Retinal pigment epithelial cell (primary cell): ENCODE data around the gene HGFAC.

Source experiments
- DNase-seq: peaks from one replicate; pipeline ENCODE4 v3.0.0-alpha.2; 2010; ENCODE audit warnings: low read depth
- H3K4me3 ChIP-seq: 2 replicates; pipeline ENCODE4 v1.5.1; 2011; ENCODE audit warnings: mild to moderate bottlenecking, low read length, control low read depth, moderate library complexity
- CTCF ChIP-seq: conservative IDR thresholded peaks from 2 replicates; pipeline ENCODE4 v1.5.1; 2011; ENCODE audit warnings: low read depth, low read length, control low read depth, inconsistent platforms

Gene HGFAC

DNA sequence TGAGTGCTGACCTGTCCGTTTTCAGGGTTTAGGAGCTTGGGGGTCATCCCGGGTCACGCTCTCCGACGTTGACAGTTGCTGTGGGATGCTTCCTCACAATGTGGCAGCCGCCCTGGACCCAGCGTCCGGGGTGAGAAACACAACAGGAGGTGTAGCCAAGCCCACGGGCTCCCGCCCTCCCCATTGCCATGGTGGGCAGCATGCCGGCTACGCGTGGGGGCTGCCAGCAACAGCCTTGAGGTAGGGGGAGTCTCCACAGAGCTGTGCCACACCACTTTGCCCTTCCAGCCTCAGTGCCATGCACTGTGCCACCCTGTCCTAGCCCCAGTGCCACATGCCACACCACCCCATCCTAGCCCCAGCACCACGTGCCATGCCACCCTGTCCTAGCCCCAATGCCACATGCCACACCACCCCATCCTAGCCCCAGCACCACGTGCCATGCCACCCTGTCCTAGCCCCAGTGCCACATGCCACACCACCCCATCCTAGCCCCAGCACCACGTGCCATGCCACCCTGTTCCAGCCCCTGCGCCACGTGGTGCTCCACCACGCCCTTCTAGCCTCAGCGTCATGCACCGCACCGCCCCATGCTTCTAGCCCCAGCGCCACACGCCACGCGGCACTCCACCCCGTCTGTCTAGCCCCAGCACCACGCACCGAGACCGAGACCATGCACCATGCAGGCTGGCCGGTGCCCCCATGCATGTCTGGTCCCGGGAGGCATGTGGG, 8.5 kb upstream of the HGFAC start:
- no peak overlapping the region for H3K4me3 ChIP-seq
- no peak for TF ChIP-seq CTCF
- no peak for DNase-seq

- no peak for DNase-seq
- TF ChIP-seq CTCF = peak; percentile 21
- H3K4me3 ChIP-seq = no peak overlapping the region
Measured at GRCh38 chr4:3434881-3435685, 6.7 kb upstream of the HGFAC start.

DNA sequence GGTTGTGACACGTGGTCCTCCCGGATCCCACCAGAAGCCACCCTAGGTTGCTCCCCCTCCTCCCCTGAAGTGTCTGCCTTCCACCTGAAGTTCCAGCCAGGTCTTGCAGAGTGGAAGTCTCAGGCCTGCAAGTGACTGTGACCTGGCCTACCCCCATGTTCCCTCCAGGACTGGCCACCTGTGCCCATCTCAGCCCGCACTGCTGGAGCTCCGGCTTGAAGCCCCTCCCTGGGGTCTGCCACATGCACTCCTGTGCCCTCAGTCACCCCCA, 6.1 kb upstream of the HGFAC start:
- no peak for DNase-seq
- H3K4me3 ChIP-seq = no peak overlapping the region
- TF ChIP-seq CTCF = no peak

- no peak overlapping the region for H3K4me3 ChIP-seq
- no peak for DNase-seq
- TF ChIP-seq CTCF = no peak
Measured at GRCh38 chr4:3436048-3436797, 5.5 kb upstream of the HGFAC start.

GRCh38 chr4:3436798-3437581, 4.8 kb upstream of the HGFAC start:
- no peak for TF ChIP-seq CTCF
- no peak overlapping the region for H3K4me3 ChIP-seq
- DNase-seq = peak; percentile 36

DNA sequence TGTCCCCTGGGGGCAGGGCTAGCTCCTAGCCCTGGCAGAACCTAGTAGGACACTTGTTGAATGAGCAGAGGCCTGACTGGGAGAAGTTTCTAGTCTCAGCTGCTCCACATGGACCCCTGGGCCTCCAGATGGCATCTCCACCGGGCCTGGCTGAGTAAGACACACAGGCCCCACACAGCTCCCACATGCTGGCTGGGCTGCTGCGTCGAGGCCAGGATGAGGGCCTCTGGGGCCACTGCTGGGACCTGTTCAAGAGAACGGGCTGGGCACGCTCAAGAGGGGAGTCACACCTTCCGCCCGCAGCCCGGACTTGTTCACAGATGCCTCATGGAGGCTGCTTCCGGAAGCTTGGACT, 4.2 kb upstream of the HGFAC start:
- H3K4me3 ChIP-seq = no peak overlapping the region
- TF ChIP-seq CTCF = no peak
- DNase-seq = no peak
